HG03108 (cell line): Measurements from ENCODE around the gene TEAD2.

Experiments used
- ATAC-seq: cut with Tn5 transposase; IDR thresholded peaks from one replicate; pipeline ENCODE4 v1.9.1; 2021; ENCODE audit warnings: moderate library complexity; ENCODE audit not compliant: unreplicated experiment

The TEAD2 gene

DNA sequence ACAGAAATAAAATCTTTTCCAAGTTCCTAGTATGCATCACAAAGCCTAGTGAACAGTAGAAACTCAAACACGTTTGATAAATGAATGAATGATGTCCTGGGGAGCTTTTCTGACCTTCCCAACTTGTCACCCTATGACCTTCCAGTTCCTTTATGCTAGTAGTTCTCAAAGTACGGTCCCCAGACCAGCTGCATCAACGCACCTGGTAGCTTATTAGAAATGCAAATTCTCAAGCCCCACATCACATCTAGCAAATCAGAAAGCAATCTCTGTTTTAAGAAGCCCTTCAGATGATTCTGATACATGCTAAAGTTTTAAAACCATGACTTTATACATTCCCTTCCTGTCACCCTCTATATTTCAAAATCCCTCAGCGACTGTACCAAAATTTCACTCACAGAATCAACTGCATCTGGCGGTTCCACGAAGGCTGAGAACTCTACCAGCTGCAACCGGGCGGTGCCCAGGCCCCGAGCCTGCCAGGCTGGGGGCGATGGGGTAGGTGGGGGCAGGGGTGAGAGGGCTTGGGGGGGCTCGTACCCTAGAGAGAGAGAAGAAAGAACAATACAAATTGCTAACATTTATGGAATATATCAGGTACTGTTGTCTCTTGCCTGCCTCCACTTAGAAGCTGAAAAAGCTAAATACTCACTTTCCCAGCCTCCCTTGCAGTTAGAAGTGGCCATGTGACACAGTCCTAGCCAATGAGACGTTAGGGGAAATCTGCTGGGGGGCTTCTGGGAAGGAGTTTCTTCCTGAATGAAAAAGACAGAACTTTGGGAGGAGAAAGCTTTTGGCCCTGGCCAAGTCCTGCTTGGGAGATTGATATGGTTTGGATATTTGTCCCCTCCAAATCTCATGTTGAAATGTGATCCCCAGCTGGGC, 13.7 kb downstream of the TEAD2 start:
- ATAC-seq, result no peak

DNA sequence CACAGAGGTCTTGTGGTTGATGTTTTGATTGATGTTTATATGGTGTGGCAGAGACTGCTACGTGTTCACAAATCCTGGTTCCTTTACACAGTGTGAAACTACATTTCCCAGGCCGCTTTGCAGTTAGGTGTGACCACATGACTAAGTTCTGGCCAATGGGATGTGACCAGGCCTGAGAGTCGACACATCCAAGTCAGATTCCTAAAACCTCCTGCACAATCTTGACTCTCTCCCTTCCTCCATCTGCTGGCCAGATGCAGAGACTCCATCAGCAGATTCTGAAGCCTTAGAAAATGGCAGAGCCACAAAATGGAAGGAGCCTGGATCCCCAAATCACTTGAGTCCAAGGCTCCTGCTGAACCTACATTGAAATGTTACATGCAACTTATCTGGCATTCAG, 14.4 kb downstream of the TEAD2 start:
- ATAC-seq, result no peak

DNA sequence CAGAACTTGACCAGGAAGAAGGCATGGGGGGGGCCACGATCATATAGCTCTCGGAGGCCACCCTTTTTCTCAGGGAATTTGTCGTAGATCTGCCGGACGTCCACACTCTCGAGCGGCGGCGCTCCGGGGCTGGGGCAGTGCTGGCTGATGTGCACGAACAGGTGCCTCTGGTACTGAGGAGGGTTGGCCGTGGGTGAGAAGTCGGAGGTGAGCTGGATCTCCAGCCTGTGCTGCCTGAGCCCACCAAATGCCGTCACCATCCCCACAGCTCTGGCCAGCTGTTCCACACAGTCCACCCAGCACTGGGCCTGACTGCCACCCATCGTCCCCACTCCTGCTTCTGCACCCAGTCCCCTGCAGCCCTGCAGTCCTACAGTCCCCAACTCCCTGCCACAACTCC, 15.0 kb downstream of the TEAD2 start:
- no peak for ATAC-seq

DNA sequence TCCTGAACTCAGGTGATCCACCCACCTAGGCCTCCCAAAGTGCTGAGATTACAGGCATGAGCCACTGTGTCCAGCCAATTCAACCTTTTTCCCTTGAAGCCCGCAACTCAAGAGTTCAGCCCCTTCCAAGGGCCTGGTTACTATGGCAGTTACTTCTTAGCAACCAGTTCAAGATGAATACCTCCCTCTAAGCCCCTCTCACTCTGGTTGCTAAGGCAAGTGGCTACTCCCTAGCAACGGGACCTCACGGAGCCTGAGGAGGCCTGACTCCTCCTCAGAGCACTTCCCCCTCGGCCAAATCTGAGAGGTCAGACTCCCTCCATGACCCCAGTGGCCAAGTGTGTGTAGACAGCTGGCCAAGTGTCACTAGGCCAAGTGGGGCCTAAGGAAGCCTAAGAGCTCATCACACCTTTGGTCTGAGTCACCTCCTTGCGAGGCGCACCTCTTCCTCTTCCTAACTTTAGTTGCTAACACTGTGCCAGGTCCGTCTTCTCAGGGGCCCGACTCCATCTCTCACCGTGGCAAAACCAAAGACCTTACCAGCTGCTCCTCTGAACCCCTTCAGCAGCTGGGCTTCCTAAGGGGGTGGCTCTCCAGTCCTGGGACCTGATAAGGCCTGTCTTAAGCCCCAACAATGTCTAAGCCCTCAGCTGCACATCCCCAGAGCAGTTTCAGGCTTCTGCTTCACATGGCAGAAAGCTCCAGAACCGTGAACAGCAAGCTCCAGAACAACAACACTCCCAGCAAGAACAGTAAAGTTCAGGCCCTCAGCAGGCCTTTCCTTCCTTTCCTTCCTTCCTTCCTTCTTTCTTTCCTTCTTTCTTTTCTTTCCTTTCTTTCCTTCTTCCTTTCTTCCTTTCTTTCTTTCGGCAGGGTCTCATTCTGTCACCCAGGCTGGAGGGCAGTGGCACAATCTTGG, 17.5 kb downstream of the TEAD2 start:
- ATAC-seq, result no peak

DNA sequence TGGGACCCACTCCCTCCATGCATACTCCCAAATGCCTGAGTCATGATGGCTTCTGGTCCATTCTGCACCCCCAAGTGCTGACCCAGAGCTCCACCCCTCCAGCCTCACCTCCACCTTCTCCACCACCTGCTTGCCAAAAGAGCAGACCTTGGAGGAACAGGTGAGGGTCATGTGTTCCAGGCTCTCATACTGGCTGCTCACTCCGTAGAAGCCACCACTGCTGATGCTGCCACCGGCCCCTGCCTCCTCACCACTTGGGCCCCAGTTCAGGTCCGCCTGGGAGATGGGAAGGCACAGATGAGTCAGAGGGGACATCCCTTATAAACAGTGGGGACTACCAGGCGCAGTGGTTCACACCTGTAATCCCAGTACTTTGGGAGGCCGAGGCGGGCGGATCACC, 19.1 kb downstream of the TEAD2 start:
- no peak for ATAC-seq

DNA sequence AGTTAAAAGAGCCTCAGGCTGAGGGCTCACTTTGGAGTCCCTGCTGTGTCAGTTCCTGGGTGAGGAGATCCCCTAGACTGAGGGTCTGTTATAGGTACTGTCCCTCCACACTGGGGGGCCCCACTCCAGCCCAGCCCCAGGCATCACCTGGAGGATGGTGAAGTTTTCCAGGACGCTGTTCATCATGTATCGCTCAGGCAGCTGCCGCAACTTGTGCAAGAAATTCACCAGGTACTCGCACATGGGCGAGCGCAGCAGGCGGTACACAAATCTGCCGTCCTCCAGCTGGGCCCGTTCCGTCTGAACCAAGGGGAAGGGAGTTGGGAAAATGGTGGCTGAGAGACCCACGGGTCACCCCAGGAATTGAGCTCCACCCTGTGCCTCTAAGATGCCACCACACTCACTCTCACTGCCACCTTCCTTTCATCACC, 19.9 kb downstream of the TEAD2 start:
- no peak for ATAC-seq

DNA sequence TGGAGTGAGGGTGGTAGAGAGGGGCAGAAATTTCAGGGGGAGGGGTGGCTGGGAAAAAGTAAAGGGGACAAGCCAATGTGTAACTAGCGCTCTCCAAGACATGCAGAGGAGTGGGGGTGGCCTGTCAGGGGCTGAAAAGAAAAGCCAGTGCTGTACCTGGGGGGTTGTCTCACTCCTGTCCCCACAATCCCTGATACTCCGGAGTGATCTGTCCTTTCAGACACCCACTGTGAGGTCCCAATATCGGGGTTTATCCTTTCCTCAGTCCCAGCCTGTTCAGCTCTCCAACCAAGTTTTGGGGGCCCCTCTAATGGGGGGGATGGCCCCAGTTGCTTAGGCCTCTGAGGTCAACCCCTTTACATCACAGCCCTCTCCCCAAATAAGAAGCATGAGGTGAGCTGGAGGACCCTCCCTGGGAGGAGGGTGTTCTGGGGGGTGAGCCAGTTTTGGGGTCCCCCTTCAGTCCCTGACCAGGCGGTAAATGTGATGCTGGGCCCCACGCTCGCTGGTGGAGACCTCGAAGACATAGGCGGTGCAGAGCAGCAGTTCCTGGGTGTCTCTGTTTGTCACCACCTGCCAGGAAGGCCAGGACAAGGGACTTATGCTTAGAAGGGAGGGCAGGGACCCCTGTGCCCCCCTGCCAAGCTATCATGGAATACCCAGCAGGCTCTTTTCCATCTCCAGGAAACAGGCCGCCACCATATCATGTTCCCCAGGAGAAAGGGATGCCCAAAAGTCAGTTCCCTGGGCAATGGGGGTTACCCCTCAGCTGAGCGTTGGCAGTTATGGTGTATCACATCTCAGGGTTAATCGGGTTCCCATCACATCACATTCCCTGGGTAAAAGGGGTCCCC, 21.1 kb downstream of the TEAD2 start:
- ATAC-seq, result no peak

DNA sequence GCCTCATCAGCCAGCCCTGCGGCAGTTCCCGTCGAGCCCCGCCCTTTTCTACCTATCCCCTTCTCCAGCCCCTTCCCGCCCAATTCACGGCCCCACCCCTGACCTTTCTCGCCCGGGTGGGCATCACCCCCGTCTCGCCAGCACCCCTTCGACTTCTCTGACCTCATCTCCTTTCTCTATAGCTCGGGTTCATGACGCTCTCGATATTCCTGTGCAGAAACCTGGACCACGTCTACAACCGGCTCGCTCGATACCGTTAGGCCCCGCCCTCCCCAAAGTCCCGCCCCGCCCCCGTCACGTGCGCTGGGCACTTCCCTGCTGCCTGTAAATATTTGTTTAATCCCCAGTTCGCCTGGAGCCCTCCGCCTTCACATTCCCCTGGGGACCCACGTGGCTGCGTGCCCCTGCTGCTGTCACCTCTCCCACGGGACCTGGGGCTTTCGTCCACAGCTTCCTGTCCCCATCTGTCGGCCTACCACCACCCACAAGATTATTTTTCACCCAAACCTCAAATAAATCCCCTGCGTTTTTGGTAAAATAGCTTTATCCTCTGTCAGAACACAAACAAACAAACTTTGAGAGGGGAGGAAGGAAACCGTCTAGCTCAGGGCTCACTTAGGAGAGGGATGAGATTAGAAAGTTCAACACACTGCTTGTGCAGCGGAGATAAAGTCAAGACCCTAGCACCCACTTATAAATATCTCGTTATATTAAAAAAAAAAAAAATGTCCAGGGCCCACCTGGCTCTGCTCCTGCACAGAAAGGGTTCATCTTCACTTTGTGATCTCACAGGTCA, 21.9 kb downstream of the TEAD2 start:
- peak; percentile 54 for ATAC-seq

DNA sequence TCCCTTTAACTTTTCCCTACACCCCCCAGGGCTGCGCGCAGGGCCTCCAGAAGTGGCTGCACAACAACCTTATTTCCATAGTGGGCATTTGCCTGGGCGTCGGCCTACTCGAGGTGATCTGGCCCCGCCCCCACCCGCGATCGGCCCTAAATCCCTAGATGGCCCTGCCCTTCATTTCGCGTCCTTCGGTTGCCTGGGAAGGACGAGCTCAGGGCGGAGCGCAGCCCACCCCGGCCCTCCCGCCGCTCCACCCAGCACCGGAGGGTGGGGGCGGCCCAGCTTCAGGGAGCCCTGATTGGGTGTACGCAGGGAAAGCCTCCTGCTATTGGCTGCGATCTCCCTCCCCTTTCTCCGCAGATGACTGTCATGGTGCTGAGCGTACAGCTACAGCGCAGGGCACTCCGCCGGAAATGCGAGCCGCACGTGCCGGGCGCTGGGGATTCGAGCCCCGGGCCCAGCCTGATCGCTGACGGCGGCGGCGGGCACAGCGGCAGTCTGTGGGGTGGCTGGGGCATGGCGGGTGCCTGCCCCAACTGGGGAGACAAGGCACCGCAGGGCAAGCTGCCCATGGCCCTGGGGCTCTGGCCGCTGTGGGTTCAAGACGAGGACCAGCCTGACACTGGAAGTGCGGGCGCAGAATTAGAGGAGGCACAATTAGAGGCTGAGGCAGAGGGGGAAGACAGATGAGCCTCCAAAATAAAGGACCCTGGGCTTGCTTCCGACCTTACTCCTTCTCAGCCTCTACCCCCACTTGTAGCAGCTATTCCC, 22.7 kb downstream of the TEAD2 start:
- ATAC-seq, result no peak

DNA sequence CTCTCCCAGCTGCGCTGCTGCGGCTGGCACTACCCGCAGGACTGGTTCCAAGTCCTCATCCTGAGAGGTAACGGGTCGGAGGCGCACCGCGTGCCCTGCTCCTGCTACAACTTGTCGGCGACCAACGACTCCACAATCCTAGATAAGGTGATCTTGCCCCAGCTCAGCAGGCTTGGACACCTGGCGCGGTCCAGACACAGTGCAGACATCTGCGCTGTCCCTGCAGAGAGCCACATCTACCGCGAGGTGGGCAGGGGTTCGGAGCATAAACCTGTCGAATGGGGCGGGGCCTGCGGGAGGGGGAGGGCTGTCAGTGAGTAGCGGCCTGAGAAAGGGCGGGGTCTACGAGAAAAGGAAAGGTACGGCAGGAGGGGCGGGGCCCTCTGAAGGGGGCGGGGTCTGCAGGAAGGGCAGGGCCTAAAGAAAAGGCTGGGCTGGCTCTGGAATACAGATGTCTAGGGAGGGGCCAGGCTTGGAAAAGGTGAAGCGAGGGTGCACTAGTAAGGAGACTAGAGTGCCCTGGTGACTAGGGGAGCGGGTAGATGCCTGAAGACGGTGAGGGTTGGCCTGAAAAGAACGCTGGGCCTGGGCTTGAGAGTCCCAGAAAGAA, 23.4 kb downstream of the TEAD2 start:
- ATAC-seq, result no peak

DNA sequence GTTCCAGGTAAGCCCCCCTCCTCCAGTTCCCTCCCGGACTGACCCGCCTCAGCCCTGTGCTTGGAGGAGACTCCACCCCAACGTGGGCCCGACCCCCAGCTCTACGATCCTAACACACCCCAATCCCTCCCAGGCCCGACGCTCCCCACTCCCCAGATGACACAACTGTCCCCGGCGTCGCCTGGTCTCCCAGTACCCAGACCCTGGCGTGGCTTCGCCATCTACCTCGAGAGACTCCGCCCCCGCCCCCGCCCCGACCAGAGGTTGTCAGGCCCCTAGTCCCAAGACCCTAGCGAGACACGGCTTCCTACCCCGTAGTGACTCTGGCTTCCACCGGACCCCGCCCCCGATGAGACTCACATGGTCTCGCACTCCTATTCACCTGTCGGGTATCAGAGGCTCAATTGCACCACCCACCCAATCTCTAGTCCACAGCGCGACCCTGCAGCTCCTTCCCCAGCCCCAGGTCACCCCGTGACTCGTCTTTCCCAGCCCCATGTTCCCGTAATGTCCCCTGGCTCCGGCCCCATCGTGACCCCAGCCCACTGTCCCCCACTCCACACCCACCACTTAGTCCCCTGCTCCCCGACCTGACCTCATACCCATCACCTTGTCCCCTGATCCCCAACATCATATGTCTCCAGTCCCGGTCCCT, 24.1 kb downstream of the TEAD2 start:
- ATAC-seq, result no peak

DNA sequence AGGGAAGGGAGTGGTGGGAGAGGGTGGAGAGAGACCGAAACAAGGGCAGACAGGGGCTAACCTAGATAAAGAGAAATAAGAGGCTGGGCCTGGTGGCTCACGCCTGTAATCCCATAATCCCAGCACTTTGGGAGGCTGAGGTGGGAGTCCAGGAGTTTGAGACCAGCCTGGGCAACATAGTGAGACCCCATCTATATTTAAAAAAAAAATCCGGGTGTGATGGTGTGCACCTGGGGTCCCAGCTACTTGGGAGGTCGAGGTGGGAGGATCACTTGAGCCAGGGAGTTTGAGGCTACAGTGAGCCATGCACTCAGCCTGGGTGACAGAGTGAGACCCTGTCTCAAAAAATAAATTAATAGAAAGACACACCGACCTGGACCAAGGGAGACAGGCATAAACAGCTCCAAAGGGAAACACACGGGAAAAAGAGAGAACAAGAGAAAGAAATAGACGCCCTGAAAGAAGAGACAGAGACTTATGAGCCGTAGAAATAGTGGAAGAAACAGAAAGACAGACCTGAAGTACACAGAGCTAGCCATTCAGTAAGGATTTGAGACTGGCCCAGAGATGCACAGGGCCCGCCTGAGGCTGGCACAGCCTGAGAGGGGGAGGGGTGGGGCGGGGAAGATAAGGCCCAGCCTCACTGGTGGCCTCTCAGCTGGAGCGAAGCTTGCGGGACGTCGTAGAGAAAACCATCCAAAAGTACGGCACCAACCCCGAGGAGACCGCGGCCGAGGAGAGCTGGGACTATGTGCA, 24.8 kb downstream of the TEAD2 start:
- no peak for ATAC-seq

DNA sequence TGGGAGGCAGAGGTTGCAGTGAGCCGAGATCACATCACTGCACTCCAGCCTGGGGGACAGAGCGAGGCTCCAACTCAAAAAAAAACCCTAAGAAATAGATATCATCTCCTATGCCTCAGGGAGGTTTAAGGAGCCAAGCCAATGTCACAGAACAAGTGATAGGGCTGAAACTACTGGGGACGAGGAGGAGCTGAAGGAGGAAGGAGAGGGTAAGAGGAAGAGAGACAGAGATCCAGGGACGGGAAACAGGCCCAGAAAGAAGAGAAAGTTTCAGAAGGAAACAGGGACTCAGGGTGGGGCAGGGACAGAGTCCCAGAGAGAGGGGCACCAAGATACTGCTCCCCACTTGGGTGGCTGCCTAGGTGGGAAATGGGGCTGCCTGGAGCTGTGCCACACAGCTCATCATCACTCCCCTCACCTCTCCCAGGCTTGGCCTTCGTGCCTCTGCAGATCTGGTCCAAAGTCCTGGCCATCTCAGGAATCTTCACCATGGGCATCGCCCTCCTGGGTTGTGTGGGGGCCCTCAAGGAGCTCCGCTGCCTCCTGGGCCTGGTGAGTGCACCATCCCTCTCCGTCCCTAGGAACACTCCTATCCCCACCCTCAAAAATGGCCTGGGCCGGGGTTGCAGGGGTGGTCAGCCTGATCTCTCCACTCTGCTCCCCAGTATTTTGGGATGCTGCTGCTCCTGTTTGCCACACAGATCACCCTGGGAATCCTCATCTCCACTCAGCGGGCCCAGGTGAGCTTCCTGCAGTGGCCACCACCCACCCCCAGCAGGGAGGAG, 25.5 kb downstream of the TEAD2 start:
- ATAC-seq, result no peak

DNA sequence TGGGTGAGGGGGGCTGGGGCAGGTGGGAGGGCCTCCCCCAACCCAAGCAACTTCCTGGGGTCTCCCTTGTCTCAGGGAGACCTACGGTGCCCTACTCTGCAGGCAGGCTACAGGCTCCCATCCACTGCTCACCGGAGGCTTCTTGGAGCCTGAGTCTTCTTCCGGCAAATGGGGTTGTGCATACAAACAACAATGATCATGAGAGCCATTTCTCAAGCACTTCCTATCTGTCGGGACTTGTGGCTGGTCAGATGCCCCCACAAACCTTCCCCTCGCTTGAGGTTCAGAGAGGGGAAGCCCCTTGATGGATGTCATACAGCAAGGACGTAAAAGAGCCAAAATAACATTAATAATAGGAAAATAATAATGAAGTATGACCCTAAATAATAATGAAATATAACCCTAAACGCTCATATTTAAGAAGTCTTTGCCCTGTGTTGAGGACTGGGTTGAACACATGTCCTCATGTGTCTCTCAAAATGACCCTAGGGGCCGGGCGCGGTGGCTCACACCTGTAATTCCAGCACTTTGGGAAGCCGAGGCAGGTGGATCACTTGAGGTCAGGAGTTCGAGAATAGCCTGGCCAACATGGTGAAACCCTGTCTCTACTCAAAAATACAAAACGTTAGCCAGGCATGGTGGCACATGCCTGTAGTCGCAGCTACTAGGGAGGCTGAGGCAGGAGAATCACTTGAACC, 26.3 kb downstream of the TEAD2 start:
- no peak for ATAC-seq

DNA sequence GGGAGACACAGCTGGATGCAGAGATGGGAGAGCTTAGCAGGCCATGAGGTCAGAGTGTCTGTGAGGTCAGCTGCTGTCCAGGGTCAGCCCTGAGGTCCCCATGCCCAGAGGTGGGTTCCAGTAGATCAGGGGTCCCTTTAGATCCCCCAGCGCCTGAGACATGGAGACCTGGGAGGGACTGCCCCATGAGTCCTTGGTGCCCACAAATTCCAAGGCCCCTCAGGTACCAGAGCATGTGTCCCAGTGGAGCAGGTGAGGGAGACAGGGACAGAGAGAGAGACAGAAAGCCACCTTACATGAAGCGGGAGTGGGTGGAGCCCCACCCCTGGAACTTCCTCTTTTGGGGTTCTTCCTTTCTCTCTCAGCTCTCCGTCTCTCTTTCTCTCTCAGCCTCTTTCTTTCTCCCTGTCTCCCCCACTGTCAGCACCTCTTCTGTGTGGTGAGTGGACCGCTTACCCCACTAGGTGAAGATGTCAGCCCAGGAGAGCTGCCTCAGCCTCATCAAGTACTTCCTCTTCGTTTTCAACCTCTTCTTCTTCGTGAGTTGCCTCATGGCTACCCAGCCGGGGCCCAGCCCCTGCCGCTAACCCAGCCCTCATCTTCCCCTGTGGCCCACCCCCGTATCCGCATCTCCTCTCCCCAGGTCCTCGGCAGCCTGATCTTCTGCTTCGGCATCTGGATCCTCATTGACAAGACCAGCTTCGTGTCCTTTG, 27.0 kb downstream of the TEAD2 start, which contains the start of gene CD37:
Gene CD37 (plus strand): TSS at position 336 of the 713 bp plus-strand sequence. CDS start 135 bp downstream, at position 471.
- ATAC-seq, result no peak
